ENCODE results near the gene JAK3. TPM values are rescaled to one million over a fixed set of nuclear protein-coding genes. Genes with fewer than 3 reads are reported as not detected.
A peak's percentile ranks its signal among the peaks of the same experiment; 100 is the strongest.

The JAK3 gene
- total RNA-seq, 1 experiment from 2014 or later, result not detected

DNA sequence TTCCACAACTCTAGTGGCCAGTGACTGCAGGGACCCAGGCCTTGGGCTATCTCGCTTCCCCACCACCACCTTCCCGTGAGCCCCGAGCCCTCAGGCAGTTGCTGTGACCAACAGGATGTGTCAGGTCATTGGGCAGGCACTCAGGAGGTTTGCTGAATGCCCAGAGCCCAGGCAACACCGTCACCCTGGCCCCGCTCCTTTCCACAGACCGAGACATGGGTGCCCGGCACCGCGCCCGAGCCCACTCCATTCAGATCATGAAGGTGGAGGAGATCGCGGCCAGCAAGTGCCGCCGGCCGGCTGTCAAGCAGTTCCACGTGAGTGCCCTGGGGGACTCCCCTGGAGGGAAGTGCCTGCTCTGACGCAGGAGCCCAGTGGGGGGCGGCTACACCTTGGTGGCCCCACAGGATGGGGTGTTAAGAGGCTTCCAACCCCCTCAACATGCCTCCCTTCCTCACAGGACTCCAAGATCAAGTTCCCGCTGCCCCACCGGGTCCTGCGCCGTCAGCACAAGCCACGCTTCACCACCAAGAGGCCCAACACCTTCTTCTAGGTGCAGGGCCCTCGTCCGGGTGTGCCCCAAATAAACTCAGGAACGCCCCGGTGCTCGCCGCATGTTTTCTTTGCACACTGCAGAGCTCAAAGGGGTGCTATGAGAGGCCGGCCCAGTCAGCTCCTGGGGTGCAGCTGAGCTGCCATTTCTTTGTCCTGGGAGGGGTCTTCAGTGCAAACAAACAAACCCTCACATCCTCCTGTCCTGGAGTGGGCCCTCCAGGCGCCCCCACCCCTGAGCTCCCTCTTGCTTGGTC is 15.1 kb upstream of the JAK3 start:
- no peaks in the 10 kb centered on the region for H3K9me3 ChIP-seq
- Mint-ChIP-seq H3K4me1 (ENCODE audit: low read depth, unreplicated experiment) (peaks cover 14% of the 10 kb centered on the region), H3K9me3 (ENCODE audit: unreplicated experiment) (no peaks in the 10 kb centered on the region), H3K36me3 (ENCODE audit: insufficient read depth, unreplicated experiment) (peaks cover 79% of the 10 kb centered on the region), H3K4me3 (ENCODE audit: unreplicated experiment) (peak overlapping the region; percentile 47), H3K27me3 (ENCODE audit: insufficient read depth, unreplicated experiment) (no peaks in the 10 kb centered on the region), H3K27ac (ENCODE audit: unreplicated experiment) (peak overlapping the region; percentile 55)
- H3K27me3 ChIP-seq (replicated peaks; ENCODE audit: control insufficient read depth, insufficient read depth, low read length), result no peaks in the 10 kb centered on the region
- intact Hi-C loops (cut with micrococcal nuclease; ENCODE audit: unreplicated experiment), result no loop called here
- peaks cover 9% of the 10 kb centered on the region for H3K36me3 ChIP-seq (ENCODE audit: control insufficient read depth, insufficient read depth, low read length)
- ChIA-PET CTCF (interaction anchor here (0.5 kb wide), 1 partner anchor 600 kb away, joined by 3 read pairs; no protein-coding TSS in a partner anchor), POLR2A (no interaction called here)
- no TSS peak for BruUV-seq (replicated peaks)
- H3K4me3 ChIP-seq (ENCODE audit: low read depth, low read length), result no peak overlapping the region
- DNase-seq, result no peak
- TF ChIP-seq, protein P1, sequence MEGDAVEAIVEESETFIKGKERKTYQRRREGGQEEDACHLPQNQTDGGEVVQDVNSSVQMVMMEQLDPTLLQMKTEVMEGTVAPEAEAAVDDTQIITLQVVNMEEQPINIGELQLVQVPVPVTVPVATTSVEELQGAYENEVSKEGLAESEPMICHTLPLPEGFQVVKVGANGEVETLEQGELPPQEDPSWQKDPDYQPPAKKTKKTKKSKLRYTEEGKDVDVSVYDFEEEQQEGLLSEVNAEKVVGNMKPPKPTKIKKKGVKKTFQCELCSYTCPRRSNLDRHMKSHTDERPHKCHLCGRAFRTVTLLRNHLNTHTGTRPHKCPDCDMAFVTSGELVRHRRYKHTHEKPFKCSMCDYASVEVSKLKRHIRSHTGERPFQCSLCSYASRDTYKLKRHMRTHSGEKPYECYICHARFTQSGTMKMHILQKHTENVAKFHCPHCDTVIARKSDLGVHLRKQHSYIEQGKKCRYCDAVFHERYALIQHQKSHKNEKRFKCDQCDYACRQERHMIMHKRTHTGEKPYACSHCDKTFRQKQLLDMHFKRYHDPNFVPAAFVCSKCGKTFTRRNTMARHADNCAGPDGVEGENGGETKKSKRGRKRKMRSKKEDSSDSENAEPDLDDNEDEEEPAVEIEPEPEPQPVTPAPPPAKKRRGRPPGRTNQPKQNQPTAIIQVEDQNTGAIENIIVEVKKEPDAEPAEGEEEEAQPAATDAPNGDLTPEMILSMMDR (IDR thresholded peaks at IDR 0.05; ENCODE audit: insufficient read depth in 1 of 2, low read depth in 1 of 2, low read length in 1 of 2, severe bottlenecking in 1 of 2, unreplicated experiment in 1 of 2), result no peak
- peaks cover 18% of the 10 kb centered on the region for H3K4me1 ChIP-seq

DNA sequence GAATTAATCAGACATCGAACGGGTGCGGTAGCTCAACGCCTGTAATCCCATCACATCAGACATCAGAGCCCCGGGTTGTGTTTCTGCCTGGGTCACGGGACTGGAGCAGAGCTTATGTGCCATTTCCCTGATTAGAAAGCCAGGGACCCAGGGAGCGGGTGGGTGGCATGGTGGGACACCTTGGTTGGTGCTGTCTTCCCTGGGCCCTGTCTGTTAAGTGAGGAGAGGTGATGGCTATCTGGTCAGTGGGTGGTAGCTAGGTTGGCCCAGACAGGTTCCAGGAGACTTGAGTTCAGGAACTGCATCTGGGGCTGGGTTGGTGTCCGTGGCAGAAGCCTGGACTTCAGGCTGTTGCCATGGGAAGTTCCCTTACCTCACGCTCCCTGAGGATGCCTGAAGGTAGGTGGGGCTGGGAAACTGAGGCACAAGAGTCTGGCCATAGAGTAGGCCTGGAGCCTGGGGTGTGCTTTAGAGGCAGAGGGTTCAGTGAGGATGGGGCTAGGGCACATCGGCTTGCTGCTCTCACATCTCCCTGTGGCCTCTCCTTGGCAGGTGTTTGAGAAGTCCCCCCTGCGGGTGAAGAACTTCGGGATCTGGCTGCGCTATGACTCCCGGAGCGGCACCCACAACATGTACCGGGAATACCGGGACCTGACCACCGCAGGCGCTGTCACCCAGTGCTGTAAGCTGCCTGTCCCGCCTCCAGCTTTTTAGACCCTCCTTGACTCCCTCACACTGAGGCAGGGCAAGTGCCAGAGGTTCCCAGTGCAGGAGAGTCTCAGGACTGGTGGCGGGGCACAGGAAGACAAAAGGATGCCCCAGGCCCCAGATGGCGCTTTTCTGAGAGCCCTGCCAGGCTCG is 14.0 kb upstream of the JAK3 start:
- H3K4me1 ChIP-seq, result peaks cover 18% of the 10 kb centered on the region
- ChIA-PET CTCF (no interaction called here), POLR2A (interaction anchor here (2.8 kb wide), 1 partner anchor 71 kb away, joined by 77 read pairs; the partner anchor contains the start of gene CCDC124)
- peak overlapping the region; percentile 84; the same call in 1 of the 2 replicates for H3K4me3 ChIP-seq (ENCODE audit: low read depth, low read length)
- no peaks in the 10 kb centered on the region for H3K27me3 ChIP-seq (replicated peaks; ENCODE audit: control insufficient read depth, insufficient read depth, low read length)
- H3K27ac Mint-ChIP-seq (ENCODE audit: unreplicated experiment), result peak overlapping the region; percentile 98
- H3K9me3 ChIP-seq, result no peaks in the 10 kb centered on the region
- H3K4me3 Mint-ChIP-seq (ENCODE audit: unreplicated experiment), result peak overlapping the region; percentile 90
- H3K27me3 Mint-ChIP-seq (ENCODE audit: insufficient read depth, unreplicated experiment), result no peaks in the 10 kb centered on the region
- no TSS peak for BruUV-seq (replicated peaks)
- peaks cover 13% of the 10 kb centered on the region for H3K4me1 Mint-ChIP-seq (ENCODE audit: low read depth, unreplicated experiment)
- TF ChIP-seq, protein P1 (IDR thresholded peaks at IDR 0.05; ENCODE audit: insufficient read depth in 1 of 2, low read depth in 1 of 2, low read length in 1 of 2, severe bottlenecking in 1 of 2, unreplicated experiment in 1 of 2), result no peak
- H3K36me3 ChIP-seq (ENCODE audit: control insufficient read depth, insufficient read depth, low read length), result peaks cover 9% of the 10 kb centered on the region
- intact Hi-C loops (cut with micrococcal nuclease; ENCODE audit: unreplicated experiment), result no loop called here
- no peak for DNase-seq
- H3K36me3 Mint-ChIP-seq (ENCODE audit: insufficient read depth, unreplicated experiment), result peaks cover 75% of the 10 kb centered on the region
- no peaks in the 10 kb centered on the region for H3K9me3 Mint-ChIP-seq (ENCODE audit: unreplicated experiment)

DNA sequence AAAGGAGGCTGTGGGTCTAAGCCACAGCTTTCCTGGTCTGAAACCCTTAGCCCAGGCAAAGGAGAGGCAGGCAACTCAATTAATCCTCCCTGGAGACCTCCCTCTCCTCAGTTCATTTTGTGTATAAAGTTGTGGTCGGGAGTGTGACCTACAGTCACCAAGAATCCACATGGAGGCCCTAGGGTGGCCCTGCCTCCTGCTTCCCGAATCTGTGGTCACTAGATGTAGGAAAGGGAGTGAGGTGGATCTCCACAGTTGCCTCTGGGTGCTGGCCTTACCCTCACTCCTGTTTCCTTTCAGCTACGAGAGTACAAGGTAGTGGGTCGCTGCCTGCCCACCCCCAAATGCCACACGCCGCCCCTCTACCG is 13.2 kb upstream of the JAK3 start:
- Histone ChIP-seq H3K36me3 (ENCODE audit: control insufficient read depth, insufficient read depth, low read length) (peaks cover 9% of the 10 kb centered on the region), H3K27me3 (replicated peaks; ENCODE audit: control insufficient read depth, insufficient read depth, low read length) (no peaks in the 10 kb centered on the region), H3K9me3 (no peaks in the 10 kb centered on the region), H3K4me1 (peaks cover 18% of the 10 kb centered on the region), H3K4me3 (ENCODE audit: low read depth, low read length) (peak overlapping the region; percentile 84)
- Mint-ChIP-seq H3K4me3 (ENCODE audit: unreplicated experiment) (peak overlapping the region; percentile 90), H3K9me3 (ENCODE audit: unreplicated experiment) (no peaks in the 10 kb centered on the region), H3K4me1 (ENCODE audit: low read depth, unreplicated experiment) (peaks cover 5% of the 10 kb centered on the region), H3K36me3 (ENCODE audit: insufficient read depth, unreplicated experiment) (peaks cover 67% of the 10 kb centered on the region), H3K27ac (ENCODE audit: unreplicated experiment) (peak overlapping the region; percentile 98), H3K27me3 (ENCODE audit: insufficient read depth, unreplicated experiment) (no peaks in the 10 kb centered on the region)
- TF ChIP-seq, protein P1 (IDR thresholded peaks at IDR 0.05; ENCODE audit: insufficient read depth in 1 of 2, low read depth in 1 of 2, low read length in 1 of 2, severe bottlenecking in 1 of 2, unreplicated experiment in 1 of 2), result no peak
- DNase-seq, result no peak
- intact Hi-C loops (cut with micrococcal nuclease; ENCODE audit: unreplicated experiment), result no loop called here
- POLR2A ChIA-PET, result interaction anchor here (2.8 kb wide), 1 partner anchor 72 kb away, joined by 77 read pairs; the partner anchor contains the start of gene CCDC124
- CTCF ChIA-PET, result no interaction called here
- BruUV-seq (replicated peaks), result no TSS peak

Measured in Caco-2 (cell line).